ENCODE measurements around the gene HAPSTR1. TPM values are rescaled to one million over a fixed set of nuclear protein-coding genes. Genes with fewer than 3 reads are reported as not detected.

The HAPSTR1 gene
- total and polyA plus RNA-seq, 2 donors (not counting 3 experiments of a cell fraction or from before 2014, with no cell fraction given) = 15.7 to 63.7 TPM

DNA sequence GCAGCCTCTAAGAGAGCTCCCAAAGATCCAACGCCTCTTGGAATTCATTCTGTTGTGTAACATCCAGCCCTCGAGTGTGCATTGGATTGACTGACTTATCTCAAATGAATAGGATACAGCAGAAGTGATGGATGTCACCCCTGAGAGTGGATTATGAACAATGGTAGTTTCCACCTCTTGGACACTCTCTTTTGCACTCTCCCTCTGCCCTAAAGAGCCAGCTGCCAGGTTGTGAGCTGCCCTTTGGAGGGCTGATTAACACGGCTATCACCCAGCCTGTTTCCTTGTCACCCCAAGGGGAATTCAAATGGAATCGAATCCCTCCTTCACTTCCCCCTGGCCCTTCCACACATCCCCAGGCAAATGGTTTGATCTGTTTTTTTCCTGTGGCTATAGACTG is 21.2 kb upstream of the HAPSTR1 start:
- Histone ChIP-seq H3K79me2 (ENCODE audit: control insufficient read depth, insufficient read depth, low read length) (no peaks in the 10 kb centered on the region), H3K27me3 (ENCODE audit: control insufficient read depth in 2 of 2, insufficient read depth in 2 of 2, low read length in 2 of 2) (no peaks in the 10 kb centered on the region), H3K9me3 (replicated peaks; ENCODE audit: control insufficient read depth, insufficient read depth, low read length) (no peaks in the 10 kb centered on the region), H3K4me3 (replicated peaks in 1 of 3; ENCODE audit: insufficient read depth in 1 of 3, low read depth in 1 of 3, low read length in 3 of 3) (no peak overlapping the region), H3K4me1 (ENCODE audit: control insufficient read depth, extremely low read depth, insufficient read depth, low read length) (no peaks in the 10 kb centered on the region), H4K20me1 (replicated peaks; ENCODE audit: control insufficient read depth, extremely low read depth, insufficient read depth, low read length) (no peaks in the 10 kb centered on the region), H2AFZ (ENCODE audit: low read depth, low read length) (no peak overlapping the region), H3K9me1 (replicated peaks; ENCODE audit: control insufficient read depth, extremely low read depth, insufficient read depth, low read length) (no peaks in the 10 kb centered on the region), H3K36me3 (ENCODE audit: control insufficient read depth in 2 of 2, extremely low read depth in 1 of 2, insufficient read depth in 2 of 2, low read length in 2 of 2) (no peaks in the 10 kb centered on the region), H3K27ac (ENCODE audit: insufficient read depth, low read depth, low read length) (no peak overlapping the region), H3K9ac (replicated peaks; ENCODE audit: extremely low read depth, insufficient read depth, low read length) (no peak overlapping the region), H3K4me2 (ENCODE audit: insufficient read depth, low read length) (no peak overlapping the region)
- POLR2A ChIA-PET = no interaction called here
- CTCF ChIA-PET = no interaction called here
- FAIRE-seq = no peak
- BruUV-seq (replicated peaks) = no TSS peak
- dilution Hi-C loops (cut with MboI; ENCODE audit: extremely low pct_ligation_motif_present, low sequenced_read_pairs) (no loop called here), intact Hi-C loops (cut with micrococcal nuclease) (no loop called here)
- TF ChIP-seq, protein P1, sequence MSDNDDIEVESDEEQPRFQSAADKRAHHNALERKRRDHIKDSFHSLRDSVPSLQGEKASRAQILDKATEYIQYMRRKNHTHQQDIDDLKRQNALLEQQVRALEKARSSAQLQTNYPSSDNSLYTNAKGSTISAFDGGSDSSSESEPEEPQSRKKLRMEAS (IDR thresholded peaks at IDR 0.05; ENCODE audit: insufficient read depth, insufficient read length) = no peak
- TF ChIP-seq POLR2AphosphoS5 (IDR thresholded peaks at IDR 0.05; ENCODE audit: insufficient read depth, low read depth, low read length) (no peak), GATA2 (IDR thresholded peaks at IDR 0.05; ENCODE audit: insufficient read depth, insufficient read length, low read depth, low read length) (no peak), POLR2A (IDR thresholded peaks at IDR 0.05; ENCODE audit: low read depth, low read length) (no peak), MYC (IDR thresholded peaks at IDR 0.05; ENCODE audit: low read depth, low read length) (no peak), JUN (IDR thresholded peaks at IDR 0.05; ENCODE audit: borderline replicate concordance, insufficient read depth, insufficient read length, low read depth) (no peak), EZH2 (IDR thresholded peaks at IDR 0.05; ENCODE audit: borderline replicate concordance, low read depth, low read length, severe bottlenecking) (no peak), FOS (IDR thresholded peaks at IDR 0.05; ENCODE audit: borderline replicate concordance, insufficient read depth, low read length) (no peak)
- TF ChIP-seq, protein P2, sequence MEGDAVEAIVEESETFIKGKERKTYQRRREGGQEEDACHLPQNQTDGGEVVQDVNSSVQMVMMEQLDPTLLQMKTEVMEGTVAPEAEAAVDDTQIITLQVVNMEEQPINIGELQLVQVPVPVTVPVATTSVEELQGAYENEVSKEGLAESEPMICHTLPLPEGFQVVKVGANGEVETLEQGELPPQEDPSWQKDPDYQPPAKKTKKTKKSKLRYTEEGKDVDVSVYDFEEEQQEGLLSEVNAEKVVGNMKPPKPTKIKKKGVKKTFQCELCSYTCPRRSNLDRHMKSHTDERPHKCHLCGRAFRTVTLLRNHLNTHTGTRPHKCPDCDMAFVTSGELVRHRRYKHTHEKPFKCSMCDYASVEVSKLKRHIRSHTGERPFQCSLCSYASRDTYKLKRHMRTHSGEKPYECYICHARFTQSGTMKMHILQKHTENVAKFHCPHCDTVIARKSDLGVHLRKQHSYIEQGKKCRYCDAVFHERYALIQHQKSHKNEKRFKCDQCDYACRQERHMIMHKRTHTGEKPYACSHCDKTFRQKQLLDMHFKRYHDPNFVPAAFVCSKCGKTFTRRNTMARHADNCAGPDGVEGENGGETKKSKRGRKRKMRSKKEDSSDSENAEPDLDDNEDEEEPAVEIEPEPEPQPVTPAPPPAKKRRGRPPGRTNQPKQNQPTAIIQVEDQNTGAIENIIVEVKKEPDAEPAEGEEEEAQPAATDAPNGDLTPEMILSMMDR (IDR thresholded peaks at IDR 0.05; ENCODE audit: extremely low read depth in 1 of 2, insufficient read depth in 1 of 2, low read depth in 1 of 2, low read length in 2 of 2) = no peak
- no peak for DNase-seq (ENCODE audit: low read depth, low spot score)
